NCI-H1092 (cell line): ENCODE data around the gene CHRNB1.
"Not testable (repeated sequence)": the region's sequence is repeated elsewhere in the genome, so short reads cannot be mapped to it uniquely, and the experiment has no call there.

ENCODE experiments used
- DNase-seq: peaks from one replicate; lab custom pipeline; 2025; lab: John Stamatoyannopoulos, UW

Gene CHRNB1

DNA sequence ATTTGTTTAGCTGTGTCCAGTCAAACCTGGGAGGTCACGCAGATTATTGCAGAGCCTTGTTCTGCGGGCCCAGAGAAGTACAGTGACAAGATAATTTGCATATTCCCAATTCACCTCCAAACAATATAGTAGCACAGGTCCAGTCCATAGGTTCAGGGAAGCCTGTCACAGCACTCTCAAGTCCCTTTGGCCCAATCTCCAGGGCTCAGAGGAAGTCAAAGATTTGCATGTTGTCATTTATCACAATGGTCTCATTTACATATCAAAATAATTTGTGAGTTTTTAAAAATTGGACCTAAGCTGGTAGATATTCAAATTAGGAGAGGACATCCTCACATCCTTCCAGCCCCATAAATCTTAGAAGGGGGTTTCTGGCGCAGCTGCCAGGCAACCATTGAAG lies 22.6 kb downstream of the CHRNB1 start:
- no peak for DNase-seq

DNA sequence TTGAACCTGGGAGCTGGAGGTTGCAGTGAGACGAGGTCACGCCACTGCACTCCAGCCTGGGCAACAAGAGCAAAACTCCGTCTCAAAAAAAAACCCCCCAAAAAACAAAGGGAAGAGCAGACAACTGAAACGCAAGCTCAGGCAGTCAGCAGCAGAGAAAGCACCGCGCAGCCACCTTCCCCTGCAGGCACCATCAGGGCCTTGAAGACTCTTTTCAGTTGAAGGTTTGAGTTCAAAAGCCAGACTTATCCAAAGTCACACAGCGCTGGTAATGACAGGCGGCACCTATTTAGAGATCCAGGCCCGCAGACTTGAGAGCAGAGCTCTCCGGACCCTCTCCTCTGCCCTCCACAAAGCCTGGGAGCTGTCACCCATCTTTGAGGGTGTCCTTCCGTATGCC lies 23.4 kb downstream of the CHRNB1 start:
- DNase-seq, result no peak

DNA sequence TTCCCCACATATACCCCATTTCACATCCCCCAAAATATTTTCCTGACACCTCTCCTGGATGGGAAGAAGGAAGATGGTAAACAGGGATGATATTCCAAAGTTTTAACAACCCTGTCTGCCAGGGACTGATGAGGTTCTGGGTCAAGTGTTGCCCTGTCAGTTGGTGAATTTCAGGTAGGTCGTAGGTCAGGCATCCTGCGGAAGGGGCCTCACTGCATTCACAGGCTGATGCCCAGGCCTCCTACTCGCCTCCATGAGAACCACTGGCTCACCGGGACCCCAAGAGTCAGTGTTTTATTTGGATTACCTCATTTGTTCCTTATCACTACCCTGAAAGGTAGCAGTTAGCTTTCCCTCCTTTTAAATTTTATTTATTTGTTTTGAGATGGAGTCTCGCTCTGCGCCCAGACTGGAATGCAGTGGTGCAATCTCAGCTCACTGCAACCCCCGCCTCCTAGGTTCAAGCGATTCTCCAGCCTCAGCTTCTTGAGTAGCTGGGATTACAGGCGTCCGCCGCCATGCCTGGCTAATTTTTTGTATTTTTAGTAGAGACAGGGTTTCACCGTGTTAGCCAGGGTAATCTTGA lies 24.0 kb downstream of the CHRNB1 start:
- DNase-seq, result no peak

DNA sequence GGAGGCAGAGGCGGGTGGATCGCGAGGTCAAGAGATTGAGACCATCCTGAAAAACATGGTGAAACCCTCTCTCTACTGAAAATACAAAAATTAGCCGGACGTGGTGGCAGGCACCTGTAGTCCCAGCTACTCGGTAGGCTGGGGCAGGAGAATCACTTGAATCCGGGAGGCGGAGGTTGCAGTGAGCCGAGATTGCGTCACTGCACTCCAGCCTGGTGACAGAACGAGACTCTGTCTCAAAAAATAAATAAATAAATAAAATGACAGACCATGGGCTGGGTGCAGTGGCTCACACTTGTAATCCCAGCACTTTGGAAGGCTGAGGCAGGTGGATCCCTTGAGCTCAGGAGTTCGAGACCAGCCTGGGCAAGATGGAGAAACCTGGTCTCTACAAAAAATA lies 25.0 kb downstream of the CHRNB1 start:
- not testable (repeated sequence) for DNase-seq

DNA sequence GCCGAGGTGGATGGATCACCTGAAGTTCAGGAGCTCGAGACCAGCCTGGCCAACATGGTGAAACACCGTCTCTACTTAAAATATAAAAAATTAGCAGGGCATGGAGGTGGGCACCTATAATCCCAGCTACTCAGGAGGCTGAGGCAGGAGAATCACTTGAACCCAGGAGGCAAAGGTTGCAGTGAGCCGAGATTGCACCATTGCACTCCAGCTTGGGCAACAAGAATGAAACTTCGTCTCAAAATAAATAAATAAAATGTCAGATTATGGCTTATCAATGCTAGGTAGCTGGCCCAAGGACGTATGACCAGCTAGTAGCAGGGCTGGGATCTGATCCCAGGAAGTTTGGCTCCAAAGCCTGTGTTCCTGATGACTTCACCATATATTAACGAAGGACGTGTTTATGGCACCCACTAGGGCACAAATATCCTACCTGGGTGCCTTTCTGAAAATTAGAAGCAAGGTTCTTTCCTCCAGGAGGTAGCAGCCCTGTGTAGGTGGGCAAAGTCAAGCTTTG lies 25.7 kb downstream of the CHRNB1 start:
- DNase-seq, result not testable (repeated sequence)

DNA sequence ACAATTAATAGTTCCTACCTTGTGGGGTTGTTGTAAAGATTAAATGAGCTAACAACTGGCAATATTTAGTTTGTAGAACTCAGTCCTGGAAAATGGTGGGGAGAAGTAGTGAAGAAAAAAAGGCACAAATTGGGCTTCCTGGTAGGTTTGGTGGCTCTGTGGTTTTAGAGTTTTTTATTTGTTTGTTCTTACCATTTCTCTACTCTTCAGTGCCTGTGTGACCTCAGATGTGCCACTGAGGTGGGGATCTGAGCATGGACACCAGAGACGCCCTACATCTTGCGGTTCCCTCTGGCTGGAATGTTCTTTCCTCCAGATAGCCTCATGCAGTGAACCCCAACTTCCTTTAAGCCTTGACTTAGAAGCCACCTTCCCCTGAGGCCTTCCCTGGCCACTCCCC lies 26.9 kb downstream of the CHRNB1 start:
- no peak for DNase-seq

DNA sequence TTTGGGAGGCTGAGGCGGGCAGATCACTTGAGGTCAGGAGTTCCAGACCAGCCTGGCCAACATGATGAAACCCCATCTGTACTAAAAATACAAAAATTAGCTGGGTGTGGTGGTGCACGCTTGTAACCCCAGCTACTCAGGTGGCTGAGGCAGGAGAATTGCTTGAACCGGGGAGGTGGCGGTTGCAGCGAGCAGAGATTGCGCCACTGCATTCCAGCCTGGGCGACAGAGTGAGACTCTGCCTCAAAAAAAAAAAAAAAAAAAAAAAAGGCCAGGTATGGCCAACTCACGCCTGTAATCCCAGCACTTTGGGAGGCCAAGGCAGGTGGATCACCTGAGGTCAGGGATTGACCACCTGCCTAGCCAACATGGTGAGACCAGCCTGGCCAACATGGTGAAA lies 29.9 kb downstream of the CHRNB1 start:
- not testable (repeated sequence) for DNase-seq

DNA sequence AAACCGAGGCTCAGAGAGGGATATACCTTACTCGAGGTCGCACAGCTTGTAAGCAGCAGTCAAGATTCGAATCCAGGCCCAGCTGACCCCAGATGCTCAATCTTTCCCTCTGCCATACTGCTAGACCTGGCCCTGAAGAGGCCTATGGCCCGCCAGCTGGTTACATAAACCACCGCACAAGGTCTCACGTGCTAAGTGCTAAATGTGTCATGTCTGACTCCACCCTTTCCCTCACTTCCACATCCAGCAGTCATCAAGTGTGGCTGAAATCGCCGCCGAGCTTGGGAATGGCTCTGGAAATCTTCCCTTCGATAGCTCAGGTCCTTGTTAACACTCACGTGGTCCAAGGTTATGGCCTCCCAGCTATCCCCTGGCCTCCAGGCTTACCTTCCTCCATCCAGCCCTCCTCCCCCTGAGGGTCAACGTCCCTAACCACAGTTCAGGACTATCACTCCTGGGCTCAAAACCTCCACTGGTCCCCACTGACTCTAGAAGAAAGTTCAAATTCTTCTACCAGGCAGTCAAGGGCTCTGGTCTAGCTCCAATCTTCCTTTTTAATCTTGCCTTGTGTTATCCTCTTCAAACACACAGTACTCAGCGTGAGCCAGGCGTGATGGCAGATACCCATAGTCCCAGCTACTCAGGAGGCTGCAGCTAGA lies 31.0 kb downstream of the CHRNB1 start:
- DNase-seq, result no peak

DNA sequence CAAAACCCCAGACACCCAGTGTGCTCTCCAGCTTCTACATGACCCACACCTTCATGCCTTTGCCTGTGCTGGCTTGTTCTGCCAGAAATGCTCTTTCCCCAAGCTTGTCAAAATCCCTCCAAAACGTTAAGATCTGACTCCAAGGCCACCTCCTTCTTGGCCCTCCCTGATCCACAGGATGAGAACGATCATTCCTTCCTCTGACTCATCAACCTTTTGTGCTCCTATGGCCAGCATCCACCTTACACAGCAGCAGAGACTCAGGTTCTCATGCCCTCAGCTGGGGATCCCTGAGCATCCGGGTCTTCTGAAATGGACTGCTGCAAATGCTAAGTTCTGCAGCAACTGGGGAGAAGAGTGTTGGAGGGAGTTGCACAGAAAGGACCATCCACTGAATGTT lies 31.6 kb downstream of the CHRNB1 start:
- no peak for DNase-seq

DNA sequence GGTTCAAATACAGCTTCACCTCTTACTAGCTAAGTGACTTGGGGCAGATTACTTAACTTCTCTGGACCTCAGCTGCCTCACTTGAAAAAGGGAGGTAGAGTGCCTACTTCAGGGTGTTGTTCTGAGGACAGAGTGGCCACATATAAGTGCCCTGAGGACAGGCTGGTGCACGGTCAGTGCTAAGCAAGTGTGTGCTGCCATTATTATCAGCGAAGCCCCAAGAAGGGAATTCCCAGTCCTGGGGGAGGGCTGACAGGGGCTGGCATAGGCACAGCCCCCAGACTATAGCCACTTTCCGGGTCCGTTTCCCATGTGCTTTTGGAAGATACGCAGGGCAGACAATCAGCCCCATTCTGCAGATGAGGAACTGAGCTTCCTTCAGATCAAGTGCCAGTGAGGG lies 32.1 kb downstream of the CHRNB1 start:
- DNase-seq, result no peak

DNA sequence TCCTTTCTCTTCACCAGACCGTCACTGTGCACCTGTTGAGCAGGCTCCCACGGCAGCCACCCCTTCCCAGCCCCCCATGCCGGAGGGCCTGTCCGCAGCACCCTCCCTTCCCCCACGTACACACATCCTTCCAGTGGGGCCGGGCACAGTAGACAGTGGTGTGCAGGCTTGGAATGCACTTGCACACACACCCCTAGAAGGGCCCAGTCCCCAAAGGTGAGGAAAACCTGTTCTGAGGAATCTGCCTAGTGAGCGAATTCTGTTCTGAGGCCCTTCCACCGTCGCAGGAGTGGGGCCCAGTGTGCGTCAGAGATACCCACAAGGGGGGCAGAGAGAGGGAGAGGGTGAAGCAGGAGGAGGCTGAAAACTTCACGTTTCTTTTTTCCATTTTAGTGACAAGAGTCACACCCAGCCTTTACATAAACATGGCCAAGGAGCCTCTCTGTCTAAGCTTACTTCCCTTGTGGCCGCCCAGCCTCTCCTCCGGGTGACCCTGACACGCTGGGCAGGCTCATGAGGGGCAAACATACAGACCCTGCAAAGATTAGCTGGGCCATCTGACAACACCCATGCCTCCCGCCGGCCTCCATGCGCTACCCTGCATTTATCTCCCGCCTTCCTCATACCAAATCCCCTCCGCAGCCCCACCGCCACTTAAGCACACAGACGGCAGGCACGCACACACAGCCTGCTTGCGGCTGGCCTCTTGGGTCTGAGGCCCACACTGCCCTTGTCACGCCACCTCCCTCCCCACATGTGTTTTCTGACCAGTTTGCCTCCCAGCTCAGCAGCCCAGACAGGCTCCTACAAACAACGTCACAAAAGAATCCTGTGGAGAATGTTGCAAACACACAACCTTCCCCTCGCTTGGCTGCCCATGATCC lies 32.8 kb downstream of the CHRNB1 start:
- no peak for DNase-seq

DNA sequence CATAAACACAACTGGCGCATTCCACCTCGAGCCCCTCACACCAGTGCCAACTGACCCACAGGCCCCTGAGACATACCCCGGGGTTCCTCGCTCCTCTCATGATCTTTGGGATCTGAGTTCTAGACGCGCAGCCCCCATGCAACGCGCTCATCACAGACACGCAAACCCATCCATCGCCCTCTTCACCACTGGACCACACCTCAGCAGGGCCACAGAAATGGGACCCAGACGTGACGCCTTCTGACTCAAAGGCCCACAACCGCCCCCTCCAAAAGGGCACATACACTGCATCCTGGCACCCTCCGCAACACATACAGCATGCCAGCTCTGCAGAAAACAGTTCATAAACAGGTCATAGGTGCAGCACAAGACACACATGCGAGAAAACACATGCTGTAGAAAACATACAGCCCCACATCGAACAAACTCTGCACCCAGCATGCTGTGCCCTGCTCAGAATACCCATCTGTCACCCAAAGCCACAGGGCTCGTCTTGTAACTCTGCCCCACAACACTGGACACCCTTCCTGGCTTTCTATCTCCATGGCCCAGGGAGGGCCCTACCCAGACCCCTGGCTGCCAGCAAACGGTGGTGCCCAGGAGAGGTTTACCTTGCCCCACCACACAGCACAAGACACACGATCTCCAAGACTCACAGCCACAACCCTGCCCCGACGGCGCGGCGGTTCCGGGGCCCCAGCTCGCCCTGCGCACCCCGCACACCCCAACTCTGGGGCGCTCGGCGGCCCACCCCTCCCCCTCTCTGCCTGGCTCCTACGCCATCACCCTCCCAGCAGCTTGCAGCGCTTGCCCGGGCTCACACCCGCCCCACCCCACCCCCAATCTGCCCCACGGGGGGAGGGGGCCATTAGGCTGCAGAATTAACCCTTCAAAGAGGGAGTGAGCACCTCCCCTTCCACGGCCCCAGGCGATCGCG lies 33.7 kb downstream of the CHRNB1 start:
- no peak for DNase-seq

DNA sequence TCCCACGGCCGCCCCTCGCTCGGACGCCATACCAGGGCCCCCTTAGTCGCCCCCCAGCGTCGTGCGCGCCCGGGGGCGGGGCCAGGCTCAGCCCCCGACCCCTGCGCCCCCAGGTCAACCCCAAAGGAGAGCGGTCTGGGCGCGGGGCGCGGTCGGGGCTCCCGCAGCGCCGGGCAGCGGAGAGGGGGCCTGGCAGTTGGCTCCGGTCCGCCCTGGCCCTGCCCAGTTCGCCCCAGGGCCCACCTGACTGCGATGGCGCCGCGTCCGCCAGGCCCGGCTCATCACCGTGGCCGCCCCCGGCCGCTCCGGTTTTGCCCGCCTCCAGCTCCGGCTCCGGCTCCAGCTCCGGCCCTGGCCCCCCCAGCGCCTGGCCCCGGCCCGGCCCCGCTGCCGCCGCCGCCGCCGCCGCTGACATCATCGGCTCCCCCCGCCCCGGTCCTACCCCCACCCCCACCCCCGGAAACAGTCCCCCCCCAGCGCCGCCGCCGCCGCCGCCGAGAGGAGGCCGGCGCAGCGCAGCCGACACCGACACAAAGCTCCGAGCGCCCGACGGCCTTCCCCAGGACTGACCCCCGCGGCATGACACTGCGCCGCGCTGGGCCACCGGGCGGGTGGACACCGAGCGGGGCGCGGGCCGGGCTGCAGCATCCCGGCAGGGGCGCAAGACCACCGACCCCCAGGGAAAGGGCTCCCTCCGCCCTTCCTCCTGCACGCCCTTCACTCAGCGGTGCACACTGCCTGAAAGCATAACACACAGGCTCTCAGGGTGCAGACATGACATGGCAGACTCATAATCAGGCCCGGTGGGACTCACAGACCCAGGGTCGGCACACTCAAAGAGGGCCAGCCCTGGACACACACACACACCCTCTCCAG lies 34.6 kb downstream of the CHRNB1 start, which contains the start of gene ZBTB4:
Gene ZBTB4, minus strand, starts transcription at position 419 of the 876 bp plus-strand sequence. CDS start 12,830 bp downstream, outside the sequence.
- no peak for DNase-seq

DNA sequence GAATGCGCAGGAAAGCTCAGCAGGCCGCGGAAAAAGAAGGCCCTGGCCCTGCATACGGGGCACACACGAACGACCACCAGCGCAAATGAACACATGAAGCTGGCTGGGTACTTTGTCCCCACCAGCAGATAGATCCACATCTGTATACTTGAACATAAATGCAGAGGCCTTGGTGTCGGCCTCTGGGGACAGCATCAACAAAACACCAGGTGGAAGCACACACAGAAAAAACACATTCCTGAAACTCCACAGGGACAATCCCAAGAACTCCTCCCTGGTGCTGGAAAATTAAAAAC lies 35.2 kb downstream of the CHRNB1 start:
- DNase-seq, result no peak

DNA sequence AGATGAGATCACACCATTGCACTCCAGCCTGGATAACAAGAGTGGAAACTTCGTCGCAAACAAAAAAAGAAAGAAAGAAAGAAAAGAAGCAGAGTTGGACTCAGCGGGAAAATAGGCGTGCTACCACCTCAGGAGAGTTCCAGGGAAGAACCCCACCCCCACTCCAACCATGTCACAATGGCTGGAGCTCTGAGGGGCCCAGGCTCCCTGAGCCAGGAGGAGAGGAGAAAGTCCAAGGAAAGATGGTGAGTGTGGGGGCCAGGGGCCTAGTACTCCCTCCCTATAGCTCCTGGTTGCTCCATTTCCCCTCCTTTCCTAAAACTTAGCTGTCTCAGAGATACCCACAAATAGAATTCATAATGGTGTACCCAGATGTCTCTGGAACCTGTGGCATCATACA lies 36.4 kb downstream of the CHRNB1 start, which contains the start of gene SLC35G6:
Gene SLC35G6, plus strand, starts transcription at position 172 of the 400 bp plus-strand sequence. Its CDS starts 71 bp downstream, at position 243.
- DNase-seq, result not testable (repeated sequence)

DNA sequence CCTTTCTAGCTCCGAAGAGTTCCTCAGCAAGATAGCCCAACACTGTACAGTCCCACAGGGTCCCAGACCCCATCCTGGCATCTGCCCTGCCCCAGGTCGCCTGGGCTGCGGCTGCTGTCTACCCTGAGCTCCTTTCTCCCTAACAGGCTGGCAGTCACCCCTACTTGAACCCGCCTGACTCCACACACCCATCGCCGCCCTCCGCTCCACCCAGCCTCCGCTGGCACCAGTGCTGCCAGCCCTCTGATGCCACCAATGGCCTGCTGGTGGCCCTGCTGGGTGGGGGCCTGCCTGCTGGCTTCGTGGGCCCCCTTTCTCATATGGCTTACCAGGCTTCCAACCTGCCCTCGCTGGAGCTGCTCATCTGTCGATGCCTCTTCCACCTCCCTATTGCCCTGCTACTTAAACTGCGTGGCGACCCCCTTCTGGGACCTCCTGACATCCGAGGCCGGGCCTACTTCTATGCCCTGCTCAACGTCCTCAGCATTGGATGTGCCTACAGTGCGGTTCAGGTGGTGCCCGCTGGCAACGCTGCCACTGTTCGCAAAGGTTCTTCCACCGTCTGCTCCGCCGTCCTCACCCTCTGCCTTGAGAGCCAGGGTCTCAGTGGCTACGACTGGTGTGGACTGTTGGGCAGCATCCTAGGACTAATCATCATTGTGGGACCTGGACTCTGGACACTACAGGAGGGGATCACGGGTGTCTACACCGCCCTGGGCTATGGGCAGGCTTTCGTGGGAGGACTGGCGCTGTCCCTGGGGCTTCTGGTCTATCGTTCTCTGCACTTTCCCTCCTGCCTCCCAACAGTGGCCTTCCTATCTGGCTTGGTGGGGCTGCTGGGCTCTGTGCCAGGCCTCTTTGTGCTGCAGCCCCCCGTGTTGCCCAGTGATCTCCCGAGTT lies 37.2 kb downstream of the CHRNB1 start:
- not testable (repeated sequence) for DNase-seq

DNA sequence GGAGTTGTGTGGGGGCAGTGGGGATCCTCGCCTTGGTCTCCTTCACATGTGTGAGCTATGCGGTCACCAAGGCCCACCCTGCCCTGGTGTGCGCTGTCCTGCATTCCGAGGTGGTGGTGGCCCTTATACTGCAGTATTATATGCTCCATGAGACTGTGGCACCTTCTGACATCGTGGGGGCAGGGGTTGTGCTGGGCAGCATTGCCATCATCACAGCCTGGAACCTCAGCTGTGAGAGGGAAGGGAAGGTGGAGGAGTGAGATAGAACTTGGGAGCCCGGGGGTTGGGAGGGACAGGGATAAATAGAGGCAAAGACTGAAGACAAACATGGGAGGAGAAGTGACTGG lies 37.9 kb downstream of the CHRNB1 start:
- not testable (repeated sequence) for DNase-seq

DNA sequence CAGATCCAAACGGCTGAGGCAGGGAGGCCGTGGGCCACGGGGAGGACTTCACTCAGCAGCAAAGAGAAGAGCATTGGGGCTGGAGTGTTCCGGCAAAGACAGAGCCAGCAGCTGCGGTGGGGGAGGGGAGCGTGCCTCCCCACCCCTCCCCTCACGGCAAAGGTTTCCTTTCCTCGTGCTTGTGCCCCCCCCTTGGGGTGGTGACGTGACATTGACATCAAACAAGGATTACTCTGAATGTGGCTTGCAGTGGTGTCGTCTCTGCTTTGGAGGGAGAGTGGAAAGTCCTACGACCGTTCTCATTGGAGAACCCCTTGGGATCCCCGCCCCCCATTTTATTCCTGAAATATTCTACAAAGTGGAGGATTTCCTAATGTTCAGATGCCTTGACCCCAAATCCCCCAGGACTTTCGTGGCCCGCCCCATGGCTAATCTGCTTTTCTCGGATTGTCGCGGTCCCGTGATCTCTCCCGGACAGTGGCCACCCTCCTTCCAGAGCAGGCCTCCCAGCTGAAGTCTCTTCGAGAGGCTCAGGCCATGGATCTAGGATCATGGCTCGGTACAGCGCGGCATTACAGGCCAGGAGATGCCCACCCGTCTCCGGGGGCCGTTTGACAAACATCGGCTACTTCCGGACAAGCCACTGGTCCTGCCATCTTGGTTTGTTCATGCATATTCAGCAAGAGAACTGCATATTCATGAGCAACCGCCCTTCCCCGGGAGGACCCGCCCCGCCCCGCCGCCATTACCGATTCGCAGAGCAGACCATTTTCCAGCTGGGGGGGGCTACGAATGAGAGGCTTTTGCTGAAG lies 38.6 kb downstream of the CHRNB1 start:
- peak; percentile 82 for DNase-seq
